ENCODE data around the gene CDKAL1.
"Not testable (repeated sequence)": the region's sequence is repeated elsewhere in the genome, so short reads cannot be mapped to it uniquely, and the experiment has no call there.

The CDKAL1 gene

GRCh38 chr6:20554817-20555216, 20.6 kb downstream of the CDKAL1 start:
- no peak for DNase-seq

- no peak for DNase-seq
Observed at GRCh38 chr6:20559924-20560551, 25.8 kb downstream of the CDKAL1 start.

GRCh38 chr6:20563377-20563776, 29.1 kb downstream of the CDKAL1 start:
- DNase-seq, result no peak

GRCh38 chr6:20564269-20564668, 30.0 kb downstream of the CDKAL1 start:
- DNase-seq, result no peak

- DNase-seq, result no peak
Observed at GRCh38 chr6:20564777-20565176, 30.5 kb downstream of the CDKAL1 start.

GRCh38 chr6:20565342-20565741, 31.1 kb downstream of the CDKAL1 start:
- DNase-seq, result no peak

- DNase-seq, result no peak
Observed at GRCh38 chr6:20566109-20566508, 31.9 kb downstream of the CDKAL1 start.

GRCh38 chr6:20569000-20569610, 34.8 kb downstream of the CDKAL1 start:
- no peak for DNase-seq

- no peak for DNase-seq
Observed at GRCh38 chr6:20571261-20571660, 37.0 kb downstream of the CDKAL1 start.

- no peak for DNase-seq
Observed at GRCh38 chr6:20572288-20572687, 38.0 kb downstream of the CDKAL1 start.

- no peak for DNase-seq
Observed at GRCh38 chr6:20572940-20573339, 38.7 kb downstream of the CDKAL1 start.

GRCh38 chr6:20574355-20574754, 40.1 kb downstream of the CDKAL1 start:
- no peak for DNase-seq

GRCh38 chr6:20575125-20575524, 40.9 kb downstream of the CDKAL1 start:
- no peak for DNase-seq

- DNase-seq, result no peak
Observed at GRCh38 chr6:20575704-20576451, 41.6 kb downstream of the CDKAL1 start.

GRCh38 chr6:20577173-20577688, 43.0 kb downstream of the CDKAL1 start:
- no peak for DNase-seq

- DNase-seq, result no peak
Observed at GRCh38 chr6:20581070-20581469, 46.8 kb downstream of the CDKAL1 start.

GRCh38 chr6:20582586-20583443, 48.6 kb downstream of the CDKAL1 start:
- no peak for DNase-seq

GRCh38 chr6:20583444-20583800, 49.2 kb downstream of the CDKAL1 start:
- no peak for DNase-seq

- no peak for DNase-seq
Observed at GRCh38 chr6:20584100-20584731, 50.0 kb downstream of the CDKAL1 start.

- no peak for DNase-seq
Observed at GRCh38 chr6:20589266-20589665, 55.0 kb downstream of the CDKAL1 start.

GRCh38 chr6:20590476-20590875, 56.2 kb downstream of the CDKAL1 start:
- not testable (repeated sequence) for DNase-seq

GRCh38 chr6:20594299-20594853, 60.1 kb downstream of the CDKAL1 start:
- not testable (repeated sequence) for DNase-seq
